Measurements from ENCODE around the gene S100A3. TPM values are rescaled to one million over a fixed set of nuclear protein-coding genes. Genes with fewer than 3 reads are reported as not detected.

The S100A3 gene
- total and polyA plus RNA-seq, 2 of the 13 experiments (the other 11 are each of a cell fraction or from before 2014, with no cell fraction given): 2.5 to 4.5 TPM

DNA sequence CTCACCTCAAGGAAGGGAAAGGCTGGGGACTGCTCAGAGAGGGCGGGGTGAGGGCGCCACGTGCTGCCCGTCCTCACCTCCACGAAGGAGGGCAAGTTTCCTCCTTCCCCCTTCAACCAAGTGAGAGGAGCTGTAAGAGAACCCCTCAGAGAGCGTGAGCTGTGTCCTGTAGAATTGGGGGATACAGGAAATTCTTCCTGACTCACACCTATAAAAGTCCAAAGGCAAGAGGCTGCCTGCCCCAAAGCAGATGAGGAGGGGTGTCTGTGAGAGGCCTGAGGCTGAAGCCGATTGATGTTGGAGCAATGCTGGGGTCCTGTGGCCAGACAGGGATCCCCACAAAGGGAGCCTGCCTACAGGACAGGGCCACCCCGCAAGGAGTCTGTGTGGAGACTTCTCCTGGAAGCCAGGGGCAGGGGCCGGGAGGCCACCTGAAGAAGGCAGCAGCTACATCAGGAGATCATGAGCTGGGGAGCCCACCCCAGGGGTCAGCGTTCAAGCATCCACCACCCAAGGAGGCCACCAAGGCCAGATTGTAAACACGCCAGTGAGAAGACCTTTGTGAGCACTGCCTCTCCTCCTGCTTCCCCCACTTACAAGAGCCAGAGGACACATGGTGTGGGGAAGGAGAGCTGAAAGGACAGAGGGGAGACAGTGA is 41.0 kb downstream of the S100A3 start:
- no peak for FAIRE-seq
- no TSS peak for BruUV-seq (replicated peaks)
- ATAC-seq: no peak

More for the DNA sequence above, 41.0 kb downstream of the S100A3 start:
- no peak for DNase-seq (ENCODE audit: low spot score)
- WGBS (ENCODE audit: low lambda C conversion rate): 77% methylated on average over 11 of the region's 11 CpGs
- Histone ChIP-seq H3K4me2 (ENCODE audit: low read depth, low read length) (no peak overlapping the region), H3K9ac (ENCODE audit: insufficient read depth, low read depth, low read length) (no peak overlapping the region), H3K4me3 (replicated peaks in 1 of 3; ENCODE audit: insufficient read depth in 1 of 3, low read depth in 2 of 3, low read length in 3 of 3) (no peak overlapping the region), H3K9me3 (ENCODE audit: low read length) (no peaks in the 10 kb centered on the region), H3K36me3 (replicated peaks in 1 of 2; ENCODE audit: control insufficient read depth in 1 of 2, insufficient read depth in 2 of 2, low read length in 2 of 2) (no peaks in the 10 kb centered on the region), H3K27ac (ENCODE audit: extremely low read length, insufficient read depth, low read length) (no peak overlapping the region), H2AFZ (ENCODE audit: low read length) (no peak overlapping the region), H3K79me2 (ENCODE audit: insufficient read depth, low read length) (no peaks in the 10 kb centered on the region), H4K20me1 (ENCODE audit: insufficient read depth, low read length) (no peaks in the 10 kb centered on the region), H3K4me1 (ENCODE audit: insufficient read depth, low read length) (peaks cover 36% of the 10 kb centered on the region), H3K27me3 (ENCODE audit: control insufficient read depth in 1 of 2, insufficient read depth in 2 of 2, low read length in 2 of 2) (peaks cover 0 to 4% of the 10 kb centered on the region in 2 experiments; a peak in 2 of 5 replicates)
- TF ChIP-seq SALL1 (CRISPR knock-in tag; IDR thresholded peaks at IDR 0.05): no peak
- no peak for TF ChIP-seq ZNF296 (CRISPR knock-in tag; conservative IDR thresholded peaks at IDR 0.05)
- TF ChIP-seq, protein P1, sequence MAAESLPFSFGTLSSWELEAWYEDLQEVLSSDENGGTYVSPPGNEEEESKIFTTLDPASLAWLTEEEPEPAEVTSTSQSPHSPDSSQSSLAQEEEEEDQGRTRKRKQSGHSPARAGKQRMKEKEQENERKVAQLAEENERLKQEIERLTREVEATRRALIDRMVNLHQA (CRISPR knock-in tag; IDR thresholded peaks at IDR 0.05): no peak
- no peak for TF ChIP-seq RFXAP (CRISPR knock-in tag; IDR thresholded peaks at IDR 0.05; ENCODE audit: borderline replicate concordance)
- TF ChIP-seq PHF20 (CRISPR knock-in tag; IDR thresholded peaks at IDR 0.05): no peak
- TF ChIP-seq ZBTB44 (CRISPR knock-in tag; IDR thresholded peaks at IDR 0.05): no peak
- TF ChIP-seq RBFOX2 (IDR thresholded peaks at IDR 0.05; ENCODE audit: low read depth, low read length): no peak
- no peak for TF ChIP-seq ZNF615 (CRISPR knock-in tag; IDR thresholded peaks at IDR 0.05; ENCODE audit: borderline replicate concordance)
- TF ChIP-seq, protein P2, sequence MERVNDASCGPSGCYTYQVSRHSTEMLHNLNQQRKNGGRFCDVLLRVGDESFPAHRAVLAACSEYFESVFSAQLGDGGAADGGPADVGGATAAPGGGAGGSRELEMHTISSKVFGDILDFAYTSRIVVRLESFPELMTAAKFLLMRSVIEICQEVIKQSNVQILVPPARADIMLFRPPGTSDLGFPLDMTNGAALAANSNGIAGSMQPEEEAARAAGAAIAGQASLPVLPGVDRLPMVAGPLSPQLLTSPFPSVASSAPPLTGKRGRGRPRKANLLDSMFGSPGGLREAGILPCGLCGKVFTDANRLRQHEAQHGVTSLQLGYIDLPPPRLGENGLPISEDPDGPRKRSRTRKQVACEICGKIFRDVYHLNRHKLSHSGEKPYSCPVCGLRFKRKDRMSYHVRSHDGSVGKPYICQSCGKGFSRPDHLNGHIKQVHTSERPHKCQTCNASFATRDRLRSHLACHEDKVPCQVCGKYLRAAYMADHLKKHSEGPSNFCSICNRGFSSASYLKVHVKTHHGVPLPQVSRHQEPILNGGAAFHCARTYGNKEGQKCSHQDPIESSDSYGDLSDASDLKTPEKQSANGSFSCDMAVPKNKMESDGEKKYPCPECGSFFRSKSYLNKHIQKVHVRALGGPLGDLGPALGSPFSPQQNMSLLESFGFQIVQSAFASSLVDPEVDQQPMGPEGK (CRISPR knock-in tag; IDR thresholded peaks at IDR 0.05): no peak
- no peak for TF ChIP-seq TRAFD1 (CRISPR knock-in tag; IDR thresholded peaks at IDR 0.05; ENCODE audit: borderline replicate concordance)
- TF ChIP-seq, protein P3, sequence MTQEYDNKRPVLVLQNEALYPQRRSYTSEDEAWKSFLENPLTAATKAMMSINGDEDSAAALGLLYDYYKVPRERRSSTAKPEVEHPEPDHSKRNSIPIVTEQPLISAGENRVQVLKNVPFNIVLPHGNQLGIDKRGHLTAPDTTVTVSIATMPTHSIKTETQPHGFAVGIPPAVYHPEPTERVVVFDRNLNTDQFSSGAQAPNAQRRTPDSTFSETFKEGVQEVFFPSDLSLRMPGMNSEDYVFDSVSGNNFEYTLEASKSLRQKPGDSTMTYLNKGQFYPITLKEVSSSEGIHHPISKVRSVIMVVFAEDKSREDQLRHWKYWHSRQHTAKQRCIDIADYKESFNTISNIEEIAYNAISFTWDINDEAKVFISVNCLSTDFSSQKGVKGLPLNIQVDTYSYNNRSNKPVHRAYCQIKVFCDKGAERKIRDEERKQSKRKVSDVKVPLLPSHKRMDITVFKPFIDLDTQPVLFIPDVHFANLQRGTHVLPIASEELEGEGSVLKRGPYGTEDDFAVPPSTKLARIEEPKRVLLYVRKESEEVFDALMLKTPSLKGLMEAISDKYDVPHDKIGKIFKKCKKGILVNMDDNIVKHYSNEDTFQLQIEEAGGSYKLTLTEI (CRISPR knock-in tag; conservative IDR thresholded peaks at IDR 0.05): no peak
- TF ChIP-seq ZNF24 (IDR thresholded peaks at IDR 0.05): no peak
- no peak for TF ChIP-seq ATF7 (IDR thresholded peaks at IDR 0.05)
- TF ChIP-seq ATF7 (CRISPR knock-in tag; IDR thresholded peaks at IDR 0.05): no peak
- TF ChIP-seq ZNF749 (CRISPR knock-in tag; IDR thresholded peaks at IDR 0.05; ENCODE audit: borderline replicate concordance): no peak
- no peak for TF ChIP-seq NFRKB (IDR thresholded peaks at IDR 0.05)
- POLR2A ChIA-PET: interaction anchor here (1.2 to 1.7 kb wide), 2 partner anchors 126 to 140 kb away, joined by 3 to 4 read pairs; partner anchors contain the start of gene CHTOP
- intact Hi-C loops (cut with micrococcal nuclease; ENCODE audit: unreplicated experiment) (loop anchor here (10.0 kb wide), 1 partner anchor 237 kb away; no protein-coding TSS in a partner anchor), in situ Hi-C loops (cut with HindIII; ENCODE audit: extremely low pct_ligation_motif_present, low pct_unique_long_range_greater_than_20kb) (loop anchor here (5.0 kb wide), 2 partner anchors 59 to 119 kb away; partner anchors contain the start of genes S100A1, S100A13 and S100A2)
- CTCF ChIA-PET (ENCODE audit: low intra/inter-chr PET ratio, low total read pairs): no interaction called here

Measured in HepG2 (cell line).